Activated CD4-positive, alpha-beta T cell treated with anti-CD3 and anti-CD28 coated beads, Interleukin-2, amount 50 U/mL, for 1 hour (primary cell): ENCODE data around the gene PRKN.

Source experiments
- DNase-seq: peaks from one replicate; pipeline ENCODE4 v3.0.0-alpha.2; 2020

The PRKN gene

DNA sequence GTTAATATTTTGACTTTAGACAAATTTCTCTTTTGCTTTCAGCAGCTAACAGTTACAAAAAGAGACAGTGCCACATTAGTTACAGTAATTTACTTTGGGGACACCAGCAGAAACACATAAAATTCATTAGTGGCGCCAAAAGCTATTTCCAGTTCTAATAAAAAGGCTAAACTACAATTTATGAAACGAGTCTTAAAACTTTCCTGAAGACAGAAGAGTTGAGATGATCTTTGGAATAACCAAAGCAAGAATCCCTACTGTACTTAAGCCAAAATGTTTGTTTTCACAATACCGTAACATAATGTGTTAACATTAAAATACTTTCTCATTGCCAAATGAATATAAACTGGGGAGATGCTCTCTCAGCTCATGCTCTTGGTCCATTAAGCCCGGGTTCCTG lies 1103.5 kb downstream of the PRKN start:
- no peak for DNase-seq

DNA sequence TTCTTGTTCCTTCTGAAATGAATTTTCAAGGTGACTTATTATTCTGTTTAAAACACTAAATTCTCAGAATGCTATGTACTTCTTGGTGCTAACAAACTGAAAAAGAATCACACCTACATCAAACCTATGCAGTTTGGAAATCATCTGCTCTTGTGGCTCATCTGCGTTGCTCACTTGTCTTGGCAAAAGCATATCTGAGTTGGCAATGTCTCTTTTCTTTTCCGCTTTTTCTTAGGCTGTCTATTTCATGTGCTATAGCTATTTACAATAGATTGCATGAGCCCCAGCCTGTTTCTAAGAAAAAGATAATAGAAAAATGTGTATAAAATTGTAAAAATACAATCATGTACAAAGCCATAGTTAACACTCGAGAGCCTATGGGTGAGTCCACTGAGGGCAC lies 1104.8 kb downstream of the PRKN start:
- DNase-seq: no peak

DNA sequence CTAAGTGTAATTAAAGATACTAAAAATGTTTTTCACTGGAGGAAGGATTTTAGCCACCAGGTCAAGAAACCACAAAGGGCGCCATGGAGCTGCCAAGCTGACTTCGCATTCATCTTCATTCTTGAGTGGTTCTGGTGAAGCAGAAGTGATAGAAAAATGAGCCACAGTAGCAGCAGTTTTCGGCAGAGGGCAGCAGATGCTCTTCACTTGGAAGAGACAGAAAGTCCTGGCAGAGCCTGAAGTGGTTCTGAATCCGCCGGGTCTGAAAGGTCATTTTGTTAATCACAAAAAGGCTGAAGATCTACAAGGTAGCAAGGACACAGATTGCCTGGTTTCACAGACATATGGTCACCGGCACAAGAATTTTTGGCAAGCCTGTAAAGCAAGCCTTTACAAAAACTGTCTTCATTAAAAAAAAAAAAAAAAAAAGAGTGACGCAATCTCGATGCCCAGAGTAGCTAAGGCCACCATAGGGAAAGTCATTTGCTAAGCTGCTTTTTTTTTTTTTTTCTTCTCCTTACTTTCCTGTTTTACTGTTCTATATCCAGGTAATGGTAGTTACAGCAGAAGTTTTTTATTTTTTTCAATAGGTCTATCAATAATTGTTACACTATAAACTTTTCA lies 1108.6 kb downstream of the PRKN start:
- DNase-seq: no peak

DNA sequence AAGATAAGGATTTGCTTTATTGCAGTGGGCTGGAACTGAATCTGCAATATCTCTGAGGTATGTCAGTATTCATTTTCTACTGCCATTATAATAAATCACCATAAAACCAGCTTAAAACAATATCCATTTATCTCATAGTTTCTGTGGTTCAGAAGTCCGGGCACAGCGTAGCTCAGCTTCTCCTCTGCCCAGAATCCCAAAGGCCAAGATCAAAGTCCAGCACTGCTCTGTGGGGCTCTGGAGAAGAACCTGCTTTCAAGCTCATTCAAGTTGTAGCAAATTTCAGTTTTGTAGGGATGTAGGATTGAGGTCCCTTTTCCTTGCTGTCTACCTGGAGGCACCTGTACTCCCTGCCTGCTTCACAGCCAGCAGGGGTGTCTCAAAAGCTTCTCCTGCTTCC lies 1113.9 kb downstream of the PRKN start:
- DNase-seq: no peak

DNA sequence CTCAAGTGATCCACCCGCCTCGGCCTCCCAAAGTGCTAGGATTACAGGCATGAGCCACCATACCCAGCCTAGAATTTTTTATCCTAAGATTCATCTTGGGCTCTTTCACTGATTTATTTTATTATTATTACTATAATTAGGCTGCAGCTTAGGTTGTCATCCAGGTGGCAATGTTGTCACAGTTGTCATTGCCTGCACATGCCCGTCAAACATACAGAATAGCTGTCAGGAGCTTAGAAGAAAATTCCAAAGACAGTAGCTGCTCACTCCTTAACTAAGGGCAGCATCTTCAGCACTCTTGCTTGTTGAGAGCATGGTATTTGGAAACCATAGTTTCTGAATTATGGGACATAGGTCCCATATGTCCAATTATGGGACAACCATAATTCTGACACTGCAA lies 1118.8 kb downstream of the PRKN start:
- no peak for DNase-seq

DNA sequence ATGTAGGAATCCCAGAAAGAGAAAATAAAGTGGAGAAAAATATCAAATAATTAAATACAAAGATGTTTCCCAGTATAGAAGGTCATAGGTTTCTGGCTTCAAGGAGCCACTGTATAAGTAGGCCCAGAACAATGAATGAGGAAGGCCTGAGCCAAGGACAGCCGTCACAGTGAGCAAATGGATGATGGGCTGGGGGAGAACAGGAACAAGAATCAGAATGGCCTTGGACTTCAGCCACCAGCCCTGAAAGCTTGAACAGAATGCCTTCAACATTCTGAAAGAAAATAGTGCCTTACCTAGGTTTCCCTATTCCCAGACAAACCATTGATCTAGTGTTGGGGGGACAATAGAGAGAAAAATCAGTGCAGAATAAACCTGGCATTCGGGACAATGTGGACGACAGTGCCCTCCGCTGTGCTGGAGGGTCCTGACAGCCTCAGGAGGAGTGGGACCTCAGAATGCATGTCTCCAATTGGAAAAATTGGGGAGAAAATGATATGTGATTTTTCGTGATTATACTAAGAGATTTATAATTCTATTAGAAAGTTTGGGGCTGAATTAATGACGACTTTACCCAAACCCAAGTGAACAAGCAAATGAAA lies 1119.8 kb downstream of the PRKN start:
- DNase-seq: no peak

DNA sequence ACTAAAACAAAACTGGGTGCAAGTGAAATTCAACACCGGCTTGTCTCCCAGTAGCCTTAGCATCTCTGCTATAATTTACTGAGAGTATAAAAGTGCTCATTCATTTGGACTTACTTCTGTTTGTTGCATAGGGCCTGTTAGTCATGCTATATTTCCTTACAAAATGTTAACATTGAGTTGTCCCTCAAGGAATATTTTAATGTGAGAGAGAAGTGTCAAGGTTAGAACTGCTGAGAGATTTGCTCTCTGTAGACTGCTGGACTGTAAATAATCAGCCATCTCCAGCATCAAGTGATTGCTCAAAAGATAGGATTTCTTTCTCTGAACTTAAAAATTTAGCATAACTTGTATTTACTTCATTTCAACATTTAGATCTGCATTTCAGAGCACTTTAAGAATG lies 1125.2 kb downstream of the PRKN start:
- no peak for DNase-seq

DNA sequence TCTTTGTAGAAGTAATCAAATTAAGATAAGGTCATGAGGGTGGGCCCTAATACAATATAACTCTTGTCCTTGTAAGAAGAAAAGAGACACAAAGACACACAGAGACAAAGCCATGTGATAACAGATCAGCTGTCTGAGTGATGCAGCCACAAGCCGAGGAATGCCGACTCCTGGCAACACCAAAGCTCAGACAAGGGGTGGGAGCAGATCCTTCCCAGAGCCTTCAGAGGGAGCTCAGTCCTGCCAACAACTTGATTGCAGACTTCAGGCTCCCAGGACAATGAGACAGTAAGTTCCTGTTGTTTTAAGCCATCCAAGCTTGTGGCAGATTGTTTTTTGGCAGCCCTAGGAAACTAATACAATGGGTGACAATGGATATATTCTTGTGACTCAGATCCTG lies 1128.7 kb downstream of the PRKN start:
- DNase-seq: no peak

DNA sequence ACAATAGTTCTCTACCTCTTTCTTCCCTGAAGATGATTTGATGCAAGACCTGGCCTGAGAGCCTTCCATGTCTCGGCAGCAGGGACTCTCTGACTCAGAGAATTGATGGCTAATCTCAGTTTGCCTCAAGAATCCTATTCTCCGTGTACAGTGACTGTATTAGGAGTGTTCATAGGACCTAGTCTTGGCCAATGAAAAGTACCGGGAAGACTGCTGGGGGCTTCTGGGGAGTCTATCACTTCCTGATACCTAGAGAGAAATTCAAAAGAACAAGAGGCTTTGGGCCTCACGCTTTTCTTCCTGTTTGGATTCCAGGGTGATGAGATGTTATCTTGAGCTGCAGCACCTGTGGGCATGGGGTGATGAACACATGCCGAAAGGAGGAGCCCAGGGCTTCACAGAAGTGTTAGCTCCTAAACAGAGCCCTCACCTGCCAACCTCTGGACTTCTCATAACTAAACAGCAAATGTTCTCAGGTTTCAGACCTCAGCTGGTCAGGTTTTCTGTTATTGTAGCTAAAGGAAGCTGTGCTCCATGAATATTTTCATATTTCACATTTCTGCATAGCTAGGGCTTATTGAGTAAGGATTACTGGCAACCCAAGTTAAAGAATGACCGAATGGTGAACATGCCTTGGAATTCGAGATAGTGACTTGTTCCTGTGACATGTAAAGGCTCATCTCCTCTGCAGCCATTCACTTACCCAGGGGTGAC lies 1130.6 kb downstream of the PRKN start:
- no peak for DNase-seq

DNA sequence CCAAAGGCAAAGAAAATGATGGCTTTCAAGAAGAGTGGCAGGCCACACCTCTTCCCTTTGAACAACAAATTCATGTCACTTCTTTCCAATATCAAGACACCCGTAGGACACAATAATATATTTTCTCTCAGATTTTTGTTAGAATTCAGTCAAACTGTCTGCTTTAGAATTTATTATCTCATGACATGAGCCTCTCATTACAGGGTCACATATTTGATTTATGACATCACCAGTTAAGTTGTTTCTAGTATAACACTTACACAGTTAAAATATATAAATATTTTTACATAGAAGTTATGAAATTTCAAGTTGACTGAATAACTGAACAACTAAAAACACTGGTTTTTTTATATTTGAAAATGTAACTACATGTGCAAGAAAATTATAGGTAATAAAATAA lies 1133.2 kb downstream of the PRKN start:
- DNase-seq: no peak

DNA sequence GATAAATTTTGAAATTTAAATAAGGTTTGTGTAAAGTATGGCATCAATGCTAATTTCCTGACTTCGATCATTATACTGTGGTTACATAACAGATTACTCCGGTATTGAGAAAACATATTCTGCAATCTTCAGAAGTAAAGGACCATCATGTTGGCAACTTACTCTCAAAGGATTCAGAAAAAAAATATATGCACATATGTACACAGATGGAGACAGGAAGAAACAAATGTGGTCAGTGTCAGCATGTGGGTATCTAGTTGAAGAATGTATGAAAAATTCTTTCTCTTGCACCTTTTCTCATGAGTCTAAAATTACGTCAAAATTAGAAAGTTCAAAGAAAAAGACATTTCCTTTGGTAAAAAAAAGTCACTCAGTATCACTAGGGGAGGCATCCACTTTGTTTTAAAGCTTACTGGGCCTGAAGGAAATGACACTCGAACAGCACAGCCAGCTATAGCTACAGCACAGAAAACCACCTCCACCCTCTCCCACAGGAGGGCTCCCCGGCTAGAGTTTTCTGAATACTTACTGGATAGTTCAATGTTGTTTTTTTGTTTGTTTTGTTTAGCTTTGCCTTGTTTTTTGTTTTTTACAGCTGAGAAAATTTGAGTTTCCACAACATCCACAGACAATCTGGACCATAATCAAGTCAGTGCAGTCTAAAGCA lies 1136.5 kb downstream of the PRKN start:
- no peak for DNase-seq

DNA sequence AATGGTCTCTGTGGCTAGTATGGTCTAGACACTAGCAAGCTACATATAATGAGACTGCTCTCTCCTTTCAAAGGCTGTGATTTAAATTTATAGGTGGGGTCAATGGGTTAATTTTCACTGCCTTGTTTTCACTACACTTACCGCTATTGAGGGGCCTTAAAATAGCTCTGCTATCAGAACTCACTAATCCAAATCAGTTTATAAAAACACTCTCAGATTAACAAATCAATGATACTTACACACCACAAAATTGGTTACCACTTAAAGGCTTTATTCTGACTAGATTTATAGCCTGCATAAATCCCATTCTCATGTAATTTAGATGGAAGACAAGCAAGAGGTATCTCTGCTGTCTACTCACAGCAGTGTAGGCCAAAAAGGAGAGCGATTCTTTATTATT lies 1140.7 kb downstream of the PRKN start:
- no peak for DNase-seq

DNA sequence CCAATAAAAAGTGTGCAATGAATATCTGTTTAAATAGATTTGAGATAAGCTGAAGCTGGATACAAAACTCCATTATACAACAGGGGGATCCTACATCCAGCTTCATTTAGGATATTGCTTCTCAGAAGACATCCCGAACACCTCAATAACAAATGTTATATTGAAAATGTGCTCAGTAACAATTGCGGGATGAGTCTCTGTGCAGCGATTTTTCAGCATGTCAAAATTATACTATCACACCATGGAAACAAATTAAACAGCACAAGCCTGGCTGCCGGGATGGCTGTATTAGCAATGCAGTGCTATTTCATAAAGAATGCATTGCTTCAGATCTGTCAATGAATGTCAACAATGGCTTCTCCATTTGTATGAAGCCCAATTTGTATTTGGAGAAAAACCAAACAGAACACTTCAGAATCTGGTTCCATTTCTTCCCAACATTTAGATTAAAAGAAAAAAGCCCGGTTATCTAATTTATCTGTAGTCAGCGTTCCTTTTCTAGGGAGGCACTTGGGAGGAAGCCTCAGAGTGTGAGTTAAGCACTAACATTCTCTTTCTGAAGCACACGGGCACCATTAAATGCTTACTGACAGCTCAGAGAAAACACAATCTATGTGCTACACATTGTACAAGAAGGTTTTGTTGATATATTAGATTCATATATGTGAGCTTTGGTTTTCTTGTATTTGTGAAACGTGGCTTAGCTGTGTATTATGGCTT lies 1142.8 kb downstream of the PRKN start:
- DNase-seq: no peak

DNA sequence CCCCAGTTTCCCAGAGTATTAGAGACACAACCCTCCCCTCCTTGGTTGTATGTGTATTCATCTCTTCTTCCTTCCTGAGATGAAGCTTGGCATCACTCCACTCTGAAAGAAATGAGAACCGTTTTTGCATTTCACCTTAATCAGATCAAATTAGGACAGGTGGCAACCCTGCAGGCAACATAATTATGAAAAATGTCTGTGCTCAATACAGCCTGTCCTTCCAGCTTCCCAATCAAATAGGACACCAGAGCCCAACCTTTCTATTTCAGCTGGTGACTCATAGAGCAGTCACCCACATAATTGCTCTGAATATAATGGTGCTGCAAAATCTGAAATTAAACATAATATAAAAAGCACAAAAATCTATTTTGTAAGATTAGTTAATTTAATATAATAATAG lies 1143.5 kb downstream of the PRKN start:
- no peak for DNase-seq

DNA sequence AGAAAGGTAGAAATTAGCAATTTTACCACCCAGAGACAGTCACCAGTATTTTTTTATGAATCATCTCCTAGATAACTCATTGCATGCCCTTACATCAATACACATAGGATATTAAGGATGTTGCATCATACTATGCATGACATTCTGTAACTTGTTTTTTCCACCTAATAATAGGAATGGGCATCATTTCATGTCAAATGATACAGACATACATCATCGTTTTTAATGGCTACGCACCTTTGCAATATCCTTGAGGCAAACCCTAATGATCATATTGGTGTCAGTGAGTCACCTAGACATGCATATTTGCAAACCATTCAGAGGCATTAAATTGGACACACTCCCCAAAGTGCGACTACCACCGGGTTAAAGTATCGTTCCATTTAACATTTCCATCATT lies 1144.0 kb downstream of the PRKN start:
- no peak for DNase-seq

DNA sequence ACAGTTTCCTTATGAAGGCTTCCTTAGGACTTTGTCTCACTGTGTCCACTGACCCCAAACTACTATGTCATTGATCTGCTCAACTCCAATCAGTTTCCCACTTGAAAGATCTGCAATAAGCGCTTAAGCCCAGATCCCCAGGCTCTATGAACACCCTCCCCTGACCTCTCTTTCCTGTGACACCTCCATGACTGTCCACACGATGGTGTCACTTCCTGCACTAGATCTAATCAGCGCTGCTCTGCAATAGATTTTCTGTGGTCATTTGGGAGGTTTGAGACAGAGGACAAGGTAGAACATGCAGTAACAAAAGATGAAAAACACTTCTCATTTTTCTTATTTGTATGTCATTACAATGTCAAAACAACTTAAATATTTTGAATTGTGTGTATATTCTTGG lies 1149.1 kb downstream of the PRKN start:
- no peak for DNase-seq

DNA sequence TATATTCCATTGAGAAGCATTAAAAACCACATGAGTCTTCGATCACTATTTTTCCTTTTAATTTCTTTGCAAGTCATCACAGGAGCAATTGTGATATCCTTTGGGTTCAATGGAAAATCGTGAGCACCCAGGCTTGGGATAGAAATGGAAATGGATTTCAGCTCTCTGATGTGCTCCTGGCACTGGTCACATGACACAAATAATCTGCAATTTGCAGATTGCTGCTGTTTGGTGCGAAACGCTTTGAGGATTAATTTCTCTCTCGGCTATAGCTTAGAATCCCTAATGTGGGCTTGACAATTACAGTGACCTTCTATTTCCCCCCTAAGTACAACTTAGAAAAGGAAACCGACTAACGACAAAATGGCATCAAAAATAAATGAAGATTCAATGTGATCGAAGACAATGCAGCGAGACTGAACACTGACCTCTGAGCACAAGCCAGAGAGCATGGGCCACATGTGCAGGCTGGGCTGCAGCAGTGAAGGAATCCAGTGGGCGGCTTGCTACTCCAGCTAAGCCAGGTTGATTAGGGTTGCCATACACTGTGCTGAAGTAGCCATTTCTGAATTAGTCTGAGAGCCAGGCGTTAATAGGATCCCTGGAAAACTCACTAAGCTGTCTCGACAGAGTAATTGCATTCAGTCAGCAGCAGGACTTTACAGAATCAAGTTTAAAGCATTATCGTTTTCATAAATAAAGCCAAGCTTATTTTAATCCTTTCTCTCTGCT lies 1151.9 kb downstream of the PRKN start:
- DNase-seq: no peak

DNA sequence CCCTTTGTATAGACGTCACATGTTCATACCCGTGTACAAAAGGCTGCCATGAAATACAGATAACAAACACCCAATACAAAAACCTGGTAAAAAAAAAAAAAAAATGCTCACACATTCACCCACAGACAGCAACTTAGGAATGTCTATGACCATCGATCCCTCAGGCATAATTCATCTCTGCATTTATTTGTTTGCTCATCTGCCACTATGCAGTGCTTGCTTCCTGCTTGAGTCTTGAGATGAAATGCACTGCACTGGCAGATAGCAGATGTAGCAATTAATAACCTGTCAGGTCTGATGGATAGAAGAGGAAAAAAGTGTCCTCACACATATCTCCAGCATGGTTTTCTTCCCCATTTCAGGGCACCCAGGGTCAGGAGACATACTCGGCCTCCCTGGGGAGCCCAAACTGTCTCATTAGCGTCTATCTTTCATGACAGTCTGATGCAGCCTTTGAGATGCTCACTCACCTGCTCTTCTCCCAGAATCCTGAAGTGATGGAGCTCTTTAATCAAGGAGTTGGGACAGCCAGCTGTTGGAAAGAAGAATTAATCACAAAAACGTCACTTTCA lies 1158.6 kb downstream of the PRKN start:
- DNase-seq: no peak

DNA sequence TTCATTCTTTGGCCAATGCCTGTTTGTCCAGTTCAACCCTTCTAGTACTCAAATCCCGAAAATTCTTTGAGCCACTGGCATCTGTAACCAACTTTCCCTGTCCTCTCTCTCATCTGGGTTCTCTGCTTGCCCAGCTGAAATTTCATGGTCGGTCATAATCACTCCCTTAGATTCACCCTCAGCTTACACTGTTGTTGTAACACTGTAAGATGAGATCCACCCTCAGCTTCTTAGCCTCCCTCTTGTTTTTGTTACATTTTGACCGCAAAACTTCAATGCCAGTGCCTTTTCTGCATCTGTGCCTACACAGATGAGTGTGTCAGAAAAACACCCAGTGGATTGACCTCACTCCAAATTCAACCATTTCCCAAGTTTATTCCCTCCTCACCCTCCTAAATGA lies 1162.6 kb downstream of the PRKN start:
- no peak for DNase-seq

DNA sequence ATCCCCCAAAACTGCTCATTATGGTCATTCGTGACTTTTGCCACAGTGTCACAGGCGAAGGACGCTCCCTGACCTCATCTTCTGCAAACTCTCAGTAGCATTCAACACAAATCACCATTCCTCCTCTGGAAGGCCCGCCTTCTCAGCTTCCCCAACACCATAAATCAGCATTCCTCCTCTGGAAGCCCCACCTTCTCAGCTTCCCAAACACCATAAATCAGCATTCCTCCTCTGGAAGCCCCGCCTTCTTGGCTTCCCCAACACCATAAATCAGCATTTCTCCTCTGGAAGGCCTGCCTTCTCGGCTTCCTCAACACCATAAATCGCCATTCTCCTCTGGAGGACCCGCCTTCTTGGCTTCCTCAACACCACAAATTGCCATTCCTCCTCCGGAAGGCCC lies 1165.7 kb downstream of the PRKN start:
- no peak for DNase-seq

DNA sequence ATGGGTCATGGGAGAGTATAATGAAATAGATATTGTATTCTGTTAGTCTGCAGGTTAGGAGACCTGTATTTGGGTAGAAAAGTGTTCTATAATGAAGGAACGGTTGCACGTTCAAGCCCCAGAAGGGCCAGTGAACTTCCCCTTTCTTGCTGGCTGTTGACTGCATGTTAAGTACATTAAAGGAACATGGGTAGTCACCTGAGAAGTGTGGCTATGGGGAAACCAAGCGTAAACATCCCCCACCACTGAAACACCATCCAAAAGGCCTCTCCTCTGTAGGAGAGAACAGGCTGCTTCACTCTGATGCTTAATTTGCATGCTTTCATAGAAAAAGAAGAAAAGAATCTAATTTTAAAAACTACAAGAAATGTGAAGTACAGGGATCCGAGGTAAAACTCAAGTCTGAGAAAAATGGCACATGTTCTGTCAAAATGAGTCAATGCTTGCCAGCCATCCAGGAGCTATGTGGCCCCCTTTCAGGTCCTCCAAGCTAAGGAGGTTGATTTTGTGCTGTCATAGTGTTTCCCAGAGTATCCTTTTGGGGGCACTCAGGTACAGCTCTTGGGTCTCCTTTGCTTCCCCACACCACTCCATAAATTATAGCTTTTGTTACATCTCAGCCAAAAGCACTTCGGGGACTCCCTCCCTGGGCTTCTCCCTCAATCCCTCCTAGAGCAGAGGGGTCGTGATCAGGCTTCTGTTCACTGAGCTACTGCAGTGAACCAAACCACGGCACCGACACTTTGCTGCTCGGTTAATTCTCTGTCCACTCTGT lies 1170.0 kb downstream of the PRKN start:
- DNase-seq: no peak

DNA sequence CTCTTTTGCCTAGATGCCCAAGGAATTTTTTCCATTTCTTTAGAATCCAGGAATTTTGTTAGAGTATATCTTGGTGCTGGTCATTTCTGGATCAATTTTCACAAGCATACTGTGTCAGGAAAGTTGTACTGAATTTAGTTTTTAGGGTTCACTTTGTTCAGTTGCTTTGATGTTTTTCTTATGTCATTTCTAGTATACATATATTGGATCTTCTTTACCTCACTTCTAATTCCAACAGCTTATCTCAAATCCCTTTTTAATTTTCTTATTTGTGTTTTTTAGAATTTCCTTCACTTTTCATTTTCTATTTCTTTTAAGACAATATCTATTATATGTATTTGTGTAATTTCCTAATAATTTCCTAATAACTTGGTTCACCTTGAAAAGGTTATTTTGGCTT lies 1172.7 kb downstream of the PRKN start:
- no peak for DNase-seq
